GM23338 (cell line): ENCODE results near the gene BBOX1. TPM values are rescaled to one million over a fixed set of nuclear protein-coding genes. Genes with fewer than 3 reads are reported as not detected.

Experiments used
- ATAC-seq: fragments of 200-7000 bp; cut with Tn5 transposase; 3 replicates; pipeline ENCODE4 v1.9.1; 2020
- DNase-seq: peaks from one replicate; pipeline ENCODE4 v3.0.0-alpha.2; 2015; ENCODE audit warnings: low spot score
- H2AFZ ChIP-seq: fragments of 200-600 bp; sonication (generic); 2 replicates; pipeline ENCODE4 v1.8.0; 2016; ENCODE audit warnings: antibody characterized with exemption, mild to moderate bottlenecking, moderate library complexity
- H3F3A ChIP-seq: fragments of 200-600 bp; sonication (generic); replicated peaks from 2 replicates; pipeline ENCODE4 v1.8.0; 2017; ENCODE audit warnings: antibody characterized with exemption, mixed run types, low read depth
- H3K27ac ChIP-seq: fragments of 200-600 bp; sonication (generic); 2 replicates; pipeline ENCODE4 v1.6.1; 2016; ENCODE audit warnings: low read depth
- H3K27me3 ChIP-seq: fragments of 200-600 bp; sonication (generic); 2 replicates; pipeline ENCODE4 v1.8.0; 2016; ENCODE audit warnings: mild to moderate bottlenecking, mixed run types, moderate library complexity; ENCODE audit not compliant: insufficient read depth
- H3K36me3 ChIP-seq: fragments of 200-600 bp; sonication (generic); 2 replicates; pipeline ENCODE4 v1.8.0; 2016; ENCODE audit warnings: mild to moderate bottlenecking; ENCODE audit not compliant: insufficient read depth
- H3K4me1 ChIP-seq: fragments of 200-600 bp; sonication (generic); 2 replicates; pipeline ENCODE4 v1.8.0; 2016; ENCODE audit warnings: mild to moderate bottlenecking, moderate library complexity; ENCODE audit not compliant: insufficient read depth
- H3K4me2 ChIP-seq: fragments of 200-600 bp; sonication (generic); 2 replicates; pipeline ENCODE4 v1.7.1; 2017; ENCODE audit warnings: mixed run types
- H3K4me3 ChIP-seq: fragments of 200-600 bp; sonication (generic); 2 replicates; pipeline ENCODE4 v1.6.1; 2016; ENCODE audit warnings: mixed run types
- H3K79me2 ChIP-seq: fragments of 200-600 bp; sonication (generic); replicated peaks from 2 replicates; pipeline ENCODE4 v1.8.0; 2017; ENCODE audit warnings: mild to moderate bottlenecking; ENCODE audit not compliant: insufficient read depth
- H3K9me2 ChIP-seq: fragments of 200-600 bp; sonication (generic); 2 replicates; pipeline ENCODE4 v1.8.0; 2017; ENCODE audit not compliant: insufficient read depth
- H4K20me1 ChIP-seq: fragments of 200-600 bp; sonication (generic); replicated peaks from 2 replicates; pipeline ENCODE4 v1.8.0; 2017; ENCODE audit warnings: mild to moderate bottlenecking; ENCODE audit not compliant: insufficient read depth
- H3K27ac Mint-ChIP-seq: 2 replicates; pipeline ENCODE4 v1.8.0; 2020; ENCODE audit warnings: inconsistent platforms, mild to moderate bottlenecking, moderate library complexity, mixed read lengths
- H3K27me3 Mint-ChIP-seq: 3 replicates; pipeline ENCODE4 v1.8.0; 2022; ENCODE audit warnings: low read depth, mild to moderate bottlenecking, moderate library complexity, mixed read lengths, inconsistent platforms; ENCODE audit not compliant: insufficient read depth, poor library complexity
- H3K36me3 Mint-ChIP-seq: 3 replicates; pipeline ENCODE4 v1.8.0; 2021; ENCODE audit warnings: low read depth, mild to moderate bottlenecking, inconsistent platforms, moderate library complexity, mixed read lengths
- H3K4me1 Mint-ChIP-seq: 3 replicates; pipeline ENCODE4 v1.8.0; 2020; ENCODE audit warnings: mild to moderate bottlenecking, inconsistent platforms, mixed read lengths
- H3K4me3 Mint-ChIP-seq: 3 replicates; pipeline ENCODE4 v1.8.0; 2021; ENCODE audit warnings: moderate library complexity, mild to moderate bottlenecking, inconsistent platforms, mixed read lengths
- H3K9me3 Mint-ChIP-seq: 3 replicates; pipeline ENCODE4 v1.8.0; 2020; ENCODE audit warnings: moderate library complexity, mild to moderate bottlenecking, inconsistent platforms, mixed read lengths
- EZH2 ChIP-seq: fragments of 200-600 bp; sonication (generic); IDR thresholded peaks from one replicate; pipeline ENCODE4 v1.8.0; 2017; ENCODE audit warnings: antibody characterized with exemption, mild to moderate bottlenecking, low read depth; ENCODE audit not compliant: unreplicated experiment
- REST ChIP-seq: IDR thresholded peaks from one replicate; pipeline ENCODE4 v1.6.1; 2018; ENCODE audit warnings: antibody characterized with exemption; ENCODE audit not compliant: unreplicated experiment
- ZNF114 ChIP-seq: fragments of 250-450 bp; sonication (Bioruptor Pico); IDR thresholded peaks from 2 replicates; pipeline ENCODE4 v1.5.0; 2020; ENCODE audit warnings: mild to moderate bottlenecking, moderate library complexity
- ZNF462 ChIP-seq: fragments of 250-450 bp; sonication (Bioruptor Pico); IDR thresholded peaks from 2 replicates; pipeline ENCODE4 v1.5.0; 2020; ENCODE audit warnings: mild to moderate bottlenecking, moderate library complexity
- polyA plus RNA-seq: library from polyadenylated mRNA; unstranded; fragments of >200 nt; fragmentation: Nextera tagmentation; extraction: Ambion mirVana; gene quantifications from 2 replicates; pipeline ENCODE4 v1.2.1, GENCODE V29; 2016
- total RNA-seq: library from RNA; depleted of rRNA; stranded (reverse); fragments of >200 nt; shearing (Covaris generic); gene quantifications from 2 replicates; pipeline ENCODE4 v1.2.3, GENCODE V29; 2014

BBOX1 gene
- total and polyA plus RNA-seq, 2 experiments from 2014 or later, result not detected

- TF ChIP-seq ZNF462 (CRISPR knock-in tag), result no peak
- TF ChIP-seq EZH2, result no peak
These were observed 53.5 kb downstream of the BBOX1 start (continued) for GRCh38 chr11:27094120-27094519.

- Histone ChIP-seq H2AFZ (no peak overlapping the region), H3K36me3 (no peaks in the 10 kb centered on the region; the same call in 1 of the 2 replicates), H3K79me2 (no peaks in the 10 kb centered on the region), H3K9me2 (peaks cover 8% of the 10 kb centered on the region; the same call in 1 of the 2 replicates), H3F3A (no peaks in the 10 kb centered on the region), H3K4me2 (no peak overlapping the region), H3K4me3 (no peak overlapping the region), H3K27ac (no peak overlapping the region), H4K20me1 (no peaks in the 10 kb centered on the region), H3K27me3 (no peaks in the 10 kb centered on the region), H3K4me1 (0 out of 2 replicates have a peak, but pooled peaks cover 4% of the 10 kb centered on the region)
- H3K4me1 Mint-ChIP-seq, result peaks cover 7% of the 10 kb centered on the region; the same call in 2 of the 3 replicates
- H3K27me3 Mint-ChIP-seq, result no peaks in the 10 kb centered on the region
- no peak overlapping the region for H3K27ac Mint-ChIP-seq
- TF ChIP-seq REST, result no peak
- no peak for TF ChIP-seq ZNF114 (CRISPR knock-in tag)
- DNase-seq, result no peak
- peaks cover 8% of the 10 kb centered on the region; the same call in 2 of the 3 replicates for H3K9me3 Mint-ChIP-seq
- H3K4me3 Mint-ChIP-seq, result no peak overlapping the region
- no peak for ATAC-seq
- H3K36me3 Mint-ChIP-seq, result peaks cover 8% of the 10 kb centered on the region; the same call in 2 of the 3 replicates
These were observed 54.4 kb downstream of the BBOX1 start for GRCh38 chr11:27095059-27095458.
